Stomach smooth muscle (tissue), 2 donors: Measurements from ENCODE around the gene PALLD.

Experiments used
- H3K27ac ChIP-seq: one replicate; pipeline ENCODE4 v1.7.0; 2013; ENCODE audit warnings: mild to moderate bottlenecking, low read length, inconsistent platforms
- H3K27me3 ChIP-seq, 2 donors: one replicate each; pipeline ENCODE4 v1.7.0; 2013; ENCODE audit warnings: low read length in 2 of 2; ENCODE audit not compliant: insufficient read depth in 2 of 2, control insufficient read depth in 1 of 2
- H3K36me3 ChIP-seq, 2 donors: one replicate each; pipeline ENCODE4 v1.7.0; 2013; ENCODE audit warnings: low read length in 2 of 2; ENCODE audit not compliant: control insufficient read depth in 2 of 2, insufficient read depth in 2 of 2
- H3K4me1 ChIP-seq: one replicate; pipeline ENCODE4 v1.7.0; 2013; ENCODE audit warnings: low read length; ENCODE audit not compliant: control insufficient read depth, insufficient read depth
- H3K4me3 ChIP-seq, 2 donors: one replicate each; pipeline ENCODE4 v1.7.0; 2013; ENCODE audit warnings: low read length in 2 of 2
- H3K9ac ChIP-seq, 2 donors: one replicate each; pipeline ENCODE4 v1.7.0; 2013; ENCODE audit warnings: low read length in 2 of 2, mild to moderate bottlenecking in 1 of 2
- H3K9me3 ChIP-seq, 2 donors: one replicate each; pipeline ENCODE4 v1.7.0; 2013; ENCODE audit warnings: low read length in 2 of 2; ENCODE audit not compliant: control insufficient read depth in 2 of 2
- donor health status: healthy.
- donor health status: Pancreatic carcinoma.

PALLD gene

GRCh38 chr4:168562041-168562571, 65.3 kb downstream of the PALLD start:
- Histone ChIP-seq H3K36me3 (no peaks in the 10 kb centered on the region), H3K9me3 (no peaks in the 10 kb centered on the region), H3K27ac (no peak overlapping the region), H3K4me1 (no peaks in the 10 kb centered on the region), H3K27me3 (no peaks in the 10 kb centered on the region), H3K9ac (no peak overlapping the region), H3K4me3 (no peak overlapping the region)

GRCh38 chr4:168564023-168564422, 67.2 kb downstream of the PALLD start:
- Histone ChIP-seq H3K4me3 (no peak overlapping the region), H3K27ac (no peak overlapping the region), H3K27me3 (no peaks in the 10 kb centered on the region), H3K36me3 (no peaks in the 10 kb centered on the region), H3K9me3 (no peaks in the 10 kb centered on the region), H3K4me1 (no peaks in the 10 kb centered on the region), H3K9ac (no peak overlapping the region)

GRCh38 chr4:168565130-168565529, 68.3 kb downstream of the PALLD start:
- no peak overlapping the region for H3K9ac ChIP-seq
- no peak overlapping the region for H3K27ac ChIP-seq
- no peak overlapping the region for H3K4me3 ChIP-seq
- no peaks in the 10 kb centered on the region for H3K4me1 ChIP-seq
- no peaks in the 10 kb centered on the region for H3K27me3 ChIP-seq
- H3K9me3 ChIP-seq = no peaks in the 10 kb centered on the region
- H3K36me3 ChIP-seq = no peaks in the 10 kb centered on the region

- no peaks in the 10 kb centered on the region for H3K27me3 ChIP-seq
- no peak overlapping the region for H3K9ac ChIP-seq
- H3K4me3 ChIP-seq = no peak overlapping the region
- H3K36me3 ChIP-seq = no peaks in the 10 kb centered on the region
- no peaks in the 10 kb centered on the region for H3K9me3 ChIP-seq
- no peaks in the 10 kb centered on the region for H3K4me1 ChIP-seq
- H3K27ac ChIP-seq = no peak overlapping the region
These were observed 69.9 kb downstream of the PALLD start for GRCh38 chr4:168566726-168567125.

GRCh38 chr4:168569066-168569930, 72.4 kb downstream of the PALLD start:
- H3K36me3 ChIP-seq = no peaks in the 10 kb centered on the region
- H3K9ac ChIP-seq = no peak overlapping the region
- no peaks in the 10 kb centered on the region for H3K27me3 ChIP-seq
- no peaks in the 10 kb centered on the region for H3K9me3 ChIP-seq
- no peak overlapping the region for H3K27ac ChIP-seq
- no peak overlapping the region for H3K4me3 ChIP-seq
- no peaks in the 10 kb centered on the region for H3K4me1 ChIP-seq

GRCh38 chr4:168569931-168570276, 73.1 kb downstream of the PALLD start:
- Histone ChIP-seq H3K9me3 (no peaks in the 10 kb centered on the region), H3K36me3 (no peaks in the 10 kb centered on the region), H3K4me3 (no peak overlapping the region), H3K27me3 (no peaks in the 10 kb centered on the region), H3K4me1 (no peaks in the 10 kb centered on the region), H3K27ac (no peak overlapping the region), H3K9ac (no peak overlapping the region)

GRCh38 chr4:168570466-168570865, 73.6 kb downstream of the PALLD start:
- Histone ChIP-seq H3K9ac (no peak overlapping the region), H3K9me3 (no peaks in the 10 kb centered on the region), H3K4me1 (no peaks in the 10 kb centered on the region), H3K4me3 (no peak overlapping the region), H3K36me3 (no peaks in the 10 kb centered on the region), H3K27ac (no peak overlapping the region), H3K27me3 (no peaks in the 10 kb centered on the region)

- no peaks in the 10 kb centered on the region for H3K36me3 ChIP-seq
- H3K27ac ChIP-seq = no peak overlapping the region
- no peaks in the 10 kb centered on the region for H3K9me3 ChIP-seq
- no peak overlapping the region for H3K4me3 ChIP-seq
- H3K4me1 ChIP-seq = no peaks in the 10 kb centered on the region
- H3K9ac ChIP-seq = no peak overlapping the region
- H3K27me3 ChIP-seq = no peaks in the 10 kb centered on the region
These were observed 75.2 kb downstream of the PALLD start for GRCh38 chr4:168572002-168572401.

GRCh38 chr4:168573870-168574269, 77.0 kb downstream of the PALLD start:
- Histone ChIP-seq H3K4me1 (no peaks in the 10 kb centered on the region), H3K27ac (no peak overlapping the region), H3K36me3 (no peaks in the 10 kb centered on the region), H3K9me3 (no peaks in the 10 kb centered on the region), H3K27me3 (no peaks in the 10 kb centered on the region), H3K4me3 (no peak overlapping the region), H3K9ac (no peak overlapping the region)

- no peaks in the 10 kb centered on the region for H3K27me3 ChIP-seq
- H3K9ac ChIP-seq = no peak overlapping the region
- H3K9me3 ChIP-seq = no peaks in the 10 kb centered on the region
- H3K27ac ChIP-seq = no peak overlapping the region
- H3K36me3 ChIP-seq = no peaks in the 10 kb centered on the region
- H3K4me1 ChIP-seq = no peaks in the 10 kb centered on the region
- no peak overlapping the region for H3K4me3 ChIP-seq
These were observed 77.9 kb downstream of the PALLD start for GRCh38 chr4:168574581-168575295.

- Histone ChIP-seq H3K4me3 (no peak overlapping the region), H3K9me3 (no peaks in the 10 kb centered on the region), H3K27me3 (no peaks in the 10 kb centered on the region), H3K4me1 (no peaks in the 10 kb centered on the region), H3K9ac (no peak overlapping the region), H3K36me3 (no peaks in the 10 kb centered on the region), H3K27ac (no peak overlapping the region)
These were observed 78.6 kb downstream of the PALLD start for GRCh38 chr4:168575473-168575872.
